SK-N-SH treated with all-trans-retinoic acid at 6 μM for 48 hours (cell line): ENCODE measurements around the gene GPER1.

ENCODE experiments used
- ATAC-seq: fragments of 200-7000 bp; cut with Tn5 transposase; 3 replicates; pipeline ENCODE4 v1.9.1; 2020; ENCODE audit warnings: mild to moderate bottlenecking, moderate library complexity
- ARNTL ChIP-seq: fragments of 450-650 bp; formaldehyde crosslinking; IDR thresholded peaks from 2 replicates; pipeline ENCODE4 v1.5.0; 2020; ENCODE audit warnings: low read depth, mild to moderate bottlenecking, moderate library complexity, borderline replicate concordance
- BACH2 ChIP-seq: fragments of 250-450 bp; sonication (Bioruptor Pico); IDR thresholded peaks from 2 replicates; pipeline ENCODE4 v1.9.0; 2021; ENCODE audit warnings: mild to moderate bottlenecking, borderline replicate concordance
- ESRRG ChIP-seq: fragments of 250-450 bp; sonication (Bioruptor Pico); IDR thresholded peaks from 2 replicates; pipeline ENCODE4 v1.6.1; 2021; ENCODE audit warnings: mild to moderate bottlenecking
- GLIS3 ChIP-seq: fragments of 250-450 bp; sonication (Bioruptor Pico); IDR thresholded peaks from 2 replicates; pipeline ENCODE4 v1.5.0; 2020; ENCODE audit warnings: mild to moderate bottlenecking, moderate library complexity
- ISL1 ChIP-seq: fragments of 250-450 bp; sonication (Bioruptor Pico); IDR thresholded peaks from 2 replicates; pipeline ENCODE4 v2.1.2; 2022; ENCODE audit warnings: mild to moderate bottlenecking, moderate library complexity
- OSR1 ChIP-seq: fragments of 250-450 bp; sonication (Bioruptor Pico); IDR thresholded peaks from 2 replicates; pipeline ENCODE4 v1.8.0; 2022; ENCODE audit warnings: moderate library complexity, mild to moderate bottlenecking, inconsistent platforms
- PPARA ChIP-seq: fragments of 250-450 bp; sonication (Bioruptor Pico); IDR thresholded peaks from 2 replicates; pipeline ENCODE4 v1.5.0; 2020; ENCODE audit warnings: mild to moderate bottlenecking, borderline replicate concordance
- RARB ChIP-seq: fragments of 250-450 bp; sonication (Bioruptor Pico); IDR thresholded peaks from 2 replicates; pipeline ENCODE4 v1.8.0; 2021; ENCODE audit warnings: mild to moderate bottlenecking, moderate library complexity
- SNAI2 ChIP-seq: fragments of 250-450 bp; sonication (Bioruptor Pico); IDR thresholded peaks from 2 replicates; pipeline ENCODE4 v1.5.0; 2020; ENCODE audit warnings: mild to moderate bottlenecking, moderate library complexity
- TCF4 ChIP-seq: fragments of 250-450 bp; sonication (Bioruptor Pico); IDR thresholded peaks from 2 replicates; pipeline ENCODE4 v1.8.0; 2021; ENCODE audit warnings: mild to moderate bottlenecking, moderate library complexity, borderline replicate concordance
- TOX ChIP-seq: fragments of 250-450 bp; sonication (Bioruptor Pico); IDR thresholded peaks from 2 replicates; pipeline ENCODE4 v1.8.0; 2021; ENCODE audit warnings: mild to moderate bottlenecking, moderate library complexity, borderline replicate concordance
- ZFP3 ChIP-seq: fragments of 250-450 bp; sonication (Bioruptor Pico); IDR thresholded peaks from 2 replicates; pipeline ENCODE4 v1.5.0; 2020; ENCODE audit warnings: mild to moderate bottlenecking, moderate library complexity
- ZFP30 ChIP-seq: fragments of 450-650 bp; formaldehyde crosslinking; IDR thresholded peaks from 2 replicates; pipeline ENCODE4 v1.5.0; 2022; ENCODE audit warnings: mild to moderate bottlenecking, moderate library complexity
- ZNF565 ChIP-seq: fragments of 450-650 bp; formaldehyde crosslinking; conservative IDR thresholded peaks from 2 replicates; pipeline ENCODE4 v1.5.0; 2020; ENCODE audit warnings: low read depth, mild to moderate bottlenecking, moderate library complexity
- ZNF70 ChIP-seq: fragments of 450-650 bp; formaldehyde crosslinking; IDR thresholded peaks from 2 replicates; pipeline ENCODE4 v1.5.0; 2020; ENCODE audit warnings: mild to moderate bottlenecking, moderate library complexity
- ZNF8 ChIP-seq: fragments of 450-650 bp; formaldehyde crosslinking; IDR thresholded peaks from 2 replicates; pipeline ENCODE4 v1.5.0; 2020; ENCODE audit warnings: mild to moderate bottlenecking, moderate library complexity
- TF ChIP-seq, protein P1 (sequence below): fragments of 250-450 bp; sonication (Bioruptor Pico); IDR thresholded peaks from 2 replicates; pipeline ENCODE4 v1.5.1; 2020; ENCODE audit warnings: low read depth, mild to moderate bottlenecking, moderate library complexity
- TF ChIP-seq, protein P2 (sequence below): fragments of 250-450 bp; sonication (Bioruptor Pico); IDR thresholded peaks from 2 replicates; pipeline ENCODE4 v1.5.0; 2020; ENCODE audit warnings: mild to moderate bottlenecking, moderate library complexity
- TF ChIP-seq, protein P3 (sequence below): fragments of 250-450 bp; sonication (Bioruptor Pico); IDR thresholded peaks from 2 replicates; pipeline ENCODE4 v1.5.1; 2021; ENCODE audit warnings: mild to moderate bottlenecking, moderate library complexity

GPER1 gene

DNA sequence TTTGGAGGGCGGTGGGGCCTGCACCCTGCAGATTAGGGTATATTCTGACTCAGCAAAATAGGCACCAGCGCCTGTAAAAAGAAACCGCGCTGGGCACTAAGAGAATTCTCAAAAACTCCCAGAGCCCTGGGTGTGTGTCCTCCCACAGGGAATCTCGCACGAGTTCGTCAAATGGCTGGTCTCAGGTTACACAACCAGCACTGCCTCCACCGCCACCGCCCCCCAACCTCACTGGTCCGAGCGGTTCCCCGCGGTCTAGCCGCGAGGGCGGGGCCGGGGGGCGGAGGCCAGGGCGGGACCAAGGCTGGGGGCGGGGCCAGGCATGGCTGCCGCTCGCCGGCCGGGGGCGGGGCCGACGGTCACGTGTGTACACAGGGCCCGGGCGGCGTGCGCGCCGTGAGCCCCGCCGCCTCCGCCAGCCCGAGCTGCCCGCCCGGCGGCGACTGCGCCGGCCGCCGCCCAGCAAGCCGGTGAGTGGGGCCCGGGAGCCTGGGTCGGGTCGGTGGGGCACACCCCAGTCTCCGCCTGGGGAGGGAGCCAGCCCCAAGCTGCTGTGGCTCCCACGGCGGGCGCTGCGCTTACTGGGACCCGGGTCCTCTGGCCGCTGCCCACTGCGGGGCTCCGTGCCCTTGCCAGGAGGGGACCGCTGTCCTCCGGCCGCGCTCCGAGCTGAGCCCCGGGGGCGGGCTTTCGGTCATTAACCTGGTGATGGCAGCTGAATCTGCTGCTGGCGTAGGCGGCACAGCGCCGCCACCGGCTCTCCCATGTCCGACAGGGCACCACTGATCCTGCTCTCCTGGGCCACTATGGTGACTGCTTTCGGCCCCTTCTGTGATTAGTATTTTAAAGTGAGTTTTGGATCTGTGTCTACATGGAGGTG lies 43.5 kb upstream of the GPER1 start, which contains the start of gene GPR146:
Gene GPR146, plus strand, starts transcription at position 358 of the 880 bp plus-strand sequence. CDS start 12,970 bp downstream, outside the sequence.
- peak; percentile 93 for ATAC-seq
- TF ChIP-seq ARNTL (CRISPR knock-in tag), result no peak
- TF ChIP-seq BACH2 (CRISPR knock-in tag), result no peak
- TF ChIP-seq, protein P1, sequence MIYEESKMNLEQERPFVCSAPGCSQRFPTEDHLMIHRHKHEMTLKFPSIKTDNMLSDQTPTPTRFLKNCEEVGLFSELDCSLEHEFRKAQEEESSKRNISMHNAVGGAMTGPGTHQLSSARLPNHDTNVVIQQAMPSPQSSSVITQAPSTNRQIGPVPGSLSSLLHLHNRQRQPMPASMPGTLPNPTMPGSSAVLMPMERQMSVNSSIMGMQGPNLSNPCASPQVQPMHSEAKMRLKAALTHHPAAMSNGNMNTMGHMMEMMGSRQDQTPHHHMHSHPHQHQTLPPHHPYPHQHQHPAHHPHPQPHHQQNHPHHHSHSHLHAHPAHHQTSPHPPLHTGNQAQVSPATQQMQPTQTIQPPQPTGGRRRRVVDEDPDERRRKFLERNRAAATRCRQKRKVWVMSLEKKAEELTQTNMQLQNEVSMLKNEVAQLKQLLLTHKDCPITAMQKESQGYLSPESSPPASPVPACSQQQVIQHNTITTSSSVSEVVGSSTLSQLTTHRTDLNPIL, result no peak
- TF ChIP-seq GLIS3, result no peak
- no peak for TF ChIP-seq ESRRG (CRISPR knock-in tag)
- no peak for TF ChIP-seq ZNF565
- TF ChIP-seq OSR1 (CRISPR knock-in tag), result no peak
- TF ChIP-seq PPARA (CRISPR knock-in tag), result no peak
- TF ChIP-seq, protein P2, sequence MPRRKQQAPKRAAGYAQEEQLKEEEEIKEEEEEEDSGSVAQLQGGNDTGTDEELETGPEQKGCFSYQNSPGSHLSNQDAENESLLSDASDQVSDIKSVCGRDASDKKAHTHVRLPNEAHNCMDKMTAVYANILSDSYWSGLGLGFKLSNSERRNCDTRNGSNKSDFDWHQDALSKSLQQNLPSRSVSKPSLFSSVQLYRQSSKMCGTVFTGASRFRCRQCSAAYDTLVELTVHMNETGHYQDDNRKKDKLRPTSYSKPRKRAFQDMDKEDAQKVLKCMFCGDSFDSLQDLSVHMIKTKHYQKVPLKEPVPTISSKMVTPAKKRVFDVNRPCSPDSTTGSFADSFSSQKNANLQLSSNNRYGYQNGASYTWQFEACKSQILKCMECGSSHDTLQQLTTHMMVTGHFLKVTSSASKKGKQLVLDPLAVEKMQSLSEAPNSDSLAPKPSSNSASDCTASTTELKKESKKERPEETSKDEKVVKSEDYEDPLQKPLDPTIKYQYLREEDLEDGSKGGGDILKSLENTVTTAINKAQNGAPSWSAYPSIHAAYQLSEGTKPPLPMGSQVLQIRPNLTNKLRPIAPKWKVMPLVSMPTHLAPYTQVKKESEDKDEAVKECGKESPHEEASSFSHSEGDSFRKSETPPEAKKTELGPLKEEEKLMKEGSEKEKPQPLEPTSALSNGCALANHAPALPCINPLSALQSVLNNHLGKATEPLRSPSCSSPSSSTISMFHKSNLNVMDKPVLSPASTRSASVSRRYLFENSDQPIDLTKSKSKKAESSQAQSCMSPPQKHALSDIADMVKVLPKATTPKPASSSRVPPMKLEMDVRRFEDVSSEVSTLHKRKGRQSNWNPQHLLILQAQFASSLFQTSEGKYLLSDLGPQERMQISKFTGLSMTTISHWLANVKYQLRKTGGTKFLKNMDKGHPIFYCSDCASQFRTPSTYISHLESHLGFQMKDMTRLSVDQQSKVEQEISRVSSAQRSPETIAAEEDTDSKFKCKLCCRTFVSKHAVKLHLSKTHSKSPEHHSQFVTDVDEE (CRISPR knock-in tag), result no peak; the same call in 1 of the 2 replicates
- no peak for TF ChIP-seq RARB (CRISPR knock-in tag)
- TF ChIP-seq ZFP30, result no peak
- no peak for TF ChIP-seq ZNF70 (CRISPR knock-in tag)
- TF ChIP-seq SNAI2, result no peak

DNA sequence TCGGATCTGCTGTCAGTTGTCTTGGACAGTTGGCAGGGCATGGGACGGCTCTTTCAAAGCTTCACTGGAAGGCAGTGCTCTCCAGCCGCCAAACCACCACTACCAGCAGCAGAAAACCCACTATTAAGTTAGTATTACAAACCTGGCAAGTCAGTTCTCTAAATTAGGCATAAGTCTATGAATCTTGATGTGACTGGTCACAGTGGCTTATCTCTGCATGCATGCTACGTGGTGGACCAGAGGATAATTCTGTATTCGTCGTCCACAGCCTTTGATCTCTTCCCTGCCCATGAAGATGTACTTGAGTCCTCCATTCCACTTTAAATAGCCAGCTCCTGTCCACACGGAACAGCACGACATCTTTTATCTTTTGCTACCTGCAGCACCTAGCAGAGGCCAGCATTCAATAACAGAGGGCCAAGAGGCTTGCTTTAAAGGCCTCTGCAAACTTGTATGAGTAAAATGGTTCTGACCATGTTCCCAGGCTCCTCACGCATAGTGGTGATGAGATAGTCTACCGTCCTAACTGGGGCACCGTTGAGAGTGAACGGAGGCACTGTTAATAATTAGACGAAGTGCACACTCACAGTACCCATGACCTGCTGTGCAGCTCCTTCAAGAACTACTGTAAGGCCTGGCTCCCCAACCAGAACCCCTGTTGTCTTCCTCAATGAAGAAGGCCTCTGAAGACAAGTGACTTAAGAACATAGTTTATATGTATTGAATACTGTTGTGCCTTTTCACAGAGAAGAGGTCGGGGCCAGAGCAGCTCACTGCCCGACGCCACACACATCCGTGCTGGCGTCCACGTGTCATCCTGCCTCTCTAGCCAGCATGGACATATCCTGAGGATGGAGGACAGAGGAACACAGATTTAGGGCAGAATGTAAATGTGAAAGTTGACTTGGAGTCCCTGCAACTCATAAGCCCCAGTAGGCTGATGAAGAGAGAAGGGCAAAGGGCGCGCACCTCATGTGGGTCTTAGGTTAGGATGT lies 42.5 kb upstream of the GPER1 start:
- TF ChIP-seq, protein P3, sequence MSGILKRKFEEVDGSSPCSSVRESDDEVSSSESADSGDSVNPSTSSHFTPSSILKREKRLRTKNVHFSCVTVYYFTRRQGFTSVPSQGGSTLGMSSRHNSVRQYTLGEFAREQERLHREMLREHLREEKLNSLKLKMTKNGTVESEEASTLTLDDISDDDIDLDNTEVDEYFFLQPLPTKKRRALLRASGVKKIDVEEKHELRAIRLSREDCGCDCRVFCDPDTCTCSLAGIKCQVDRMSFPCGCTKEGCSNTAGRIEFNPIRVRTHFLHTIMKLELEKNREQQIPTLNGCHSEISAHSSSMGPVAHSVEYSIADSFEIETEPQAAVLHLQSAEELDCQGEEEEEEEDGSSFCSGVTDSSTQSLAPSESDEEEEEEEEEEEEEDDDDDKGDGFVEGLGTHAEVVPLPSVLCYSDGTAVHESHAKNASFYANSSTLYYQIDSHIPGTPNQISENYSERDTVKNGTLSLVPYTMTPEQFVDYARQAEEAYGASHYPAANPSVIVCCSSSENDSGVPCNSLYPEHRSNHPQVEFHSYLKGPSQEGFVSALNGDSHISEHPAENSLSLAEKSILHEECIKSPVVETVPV, result no peak
- no peak for TF ChIP-seq TCF4 (CRISPR knock-in tag)
- TF ChIP-seq ZFP3, result no peak
- TF ChIP-seq, all 23 proteins: peak for 0

DNA sequence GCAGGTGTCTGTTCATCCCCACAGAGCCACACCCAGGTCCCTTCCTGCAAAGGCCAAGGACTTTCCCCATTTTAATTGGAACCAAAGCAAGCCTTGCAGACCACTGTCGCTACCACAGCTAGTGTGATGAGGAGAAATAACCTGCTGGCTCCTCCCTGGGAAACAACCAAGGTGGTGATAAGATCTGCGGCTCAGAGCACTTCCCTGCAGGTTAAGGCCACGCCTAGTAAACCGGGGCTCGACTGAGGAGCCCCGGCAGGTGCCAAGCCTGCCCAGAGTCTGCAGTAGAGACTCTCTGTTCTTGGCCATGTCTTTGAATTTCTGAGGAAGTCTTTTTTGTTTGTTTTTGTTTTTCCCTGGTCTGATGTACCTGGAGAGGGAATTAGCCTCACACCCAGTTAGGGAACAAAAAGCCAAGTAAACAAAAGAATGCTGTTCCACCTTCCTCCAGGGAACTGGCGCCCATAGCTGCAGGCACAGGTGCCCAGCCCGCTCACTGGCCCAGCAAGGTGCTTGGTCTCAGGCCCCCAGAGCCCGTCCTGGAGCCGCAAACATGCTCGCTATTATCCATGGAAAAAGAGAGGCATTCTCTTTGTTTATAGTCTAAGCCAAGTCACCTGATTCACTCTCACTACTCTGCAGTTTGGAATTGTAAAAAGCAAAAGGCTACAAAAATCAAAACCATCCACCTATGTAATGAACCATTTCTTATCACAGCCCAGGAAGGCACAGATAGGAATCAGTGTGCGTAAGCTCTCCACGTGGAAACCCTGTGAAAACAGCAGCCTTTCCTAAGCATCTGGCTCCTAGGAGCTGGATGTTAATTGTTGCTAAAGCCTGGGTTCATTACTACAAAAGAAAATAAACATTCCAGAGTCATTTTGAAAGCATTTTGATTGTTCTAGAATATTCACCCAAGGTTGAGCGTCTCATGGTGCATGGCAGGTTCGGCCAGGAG lies 40.9 kb upstream of the GPER1 start:
- no peak for ATAC-seq

More for the DNA sequence above, 42.5 kb upstream of the GPER1 start:
- no peak for ATAC-seq

More for the DNA sequence above, 40.9 kb upstream of the GPER1 start:
- TF ChIP-seq, protein P1, result no peak
- no peak for TF ChIP-seq ZNF8 (CRISPR knock-in tag)
- TF ChIP-seq TCF4 (CRISPR knock-in tag), result peak; percentile 59; the same call in 1 of the 2 replicates
- no peak for TF ChIP-seq TOX (CRISPR knock-in tag)
- no peak for TF ChIP-seq ZNF70 (CRISPR knock-in tag)
- no peak for TF ChIP-seq ISL1 (CRISPR knock-in tag)
- TF ChIP-seq, protein P3, result no peak
- no peak for TF ChIP-seq PPARA (CRISPR knock-in tag)
- TF ChIP-seq ZFP3, result no peak
